Measurements from ENCODE around the gene TRERF1.
A peak's percentile ranks its signal among the peaks of the same experiment; 100 is the strongest.

Gene TRERF1

DNA sequence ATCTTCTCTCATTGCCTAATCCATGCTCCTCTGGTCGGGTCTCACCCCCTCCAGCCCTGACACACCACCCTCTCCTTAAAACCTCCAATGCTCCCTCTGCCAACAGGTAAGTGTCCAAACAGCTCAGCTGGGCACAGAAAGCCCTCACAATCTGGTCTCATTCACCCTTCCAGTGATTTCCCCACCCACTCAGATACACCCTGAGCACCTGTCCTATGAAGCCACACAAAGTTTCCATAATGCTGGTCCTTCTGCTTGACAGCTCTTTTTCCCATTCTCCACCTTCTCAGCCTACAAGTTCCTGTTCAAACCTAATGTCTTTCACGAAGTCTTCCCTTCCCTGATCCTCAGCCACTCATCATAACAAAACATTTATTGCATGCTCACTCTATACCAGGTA, 164.0 kb downstream of the TRERF1 start:
- H3K4me3 ChIP-seq (ENCODE audit: low read length) = no peak overlapping the region
- TF ChIP-seq, protein P1, sequence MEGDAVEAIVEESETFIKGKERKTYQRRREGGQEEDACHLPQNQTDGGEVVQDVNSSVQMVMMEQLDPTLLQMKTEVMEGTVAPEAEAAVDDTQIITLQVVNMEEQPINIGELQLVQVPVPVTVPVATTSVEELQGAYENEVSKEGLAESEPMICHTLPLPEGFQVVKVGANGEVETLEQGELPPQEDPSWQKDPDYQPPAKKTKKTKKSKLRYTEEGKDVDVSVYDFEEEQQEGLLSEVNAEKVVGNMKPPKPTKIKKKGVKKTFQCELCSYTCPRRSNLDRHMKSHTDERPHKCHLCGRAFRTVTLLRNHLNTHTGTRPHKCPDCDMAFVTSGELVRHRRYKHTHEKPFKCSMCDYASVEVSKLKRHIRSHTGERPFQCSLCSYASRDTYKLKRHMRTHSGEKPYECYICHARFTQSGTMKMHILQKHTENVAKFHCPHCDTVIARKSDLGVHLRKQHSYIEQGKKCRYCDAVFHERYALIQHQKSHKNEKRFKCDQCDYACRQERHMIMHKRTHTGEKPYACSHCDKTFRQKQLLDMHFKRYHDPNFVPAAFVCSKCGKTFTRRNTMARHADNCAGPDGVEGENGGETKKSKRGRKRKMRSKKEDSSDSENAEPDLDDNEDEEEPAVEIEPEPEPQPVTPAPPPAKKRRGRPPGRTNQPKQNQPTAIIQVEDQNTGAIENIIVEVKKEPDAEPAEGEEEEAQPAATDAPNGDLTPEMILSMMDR (conservative IDR thresholded peaks at IDR 0.05; ENCODE audit: low read length) = no peak
- no peak for DNase-seq (ENCODE audit: low read depth)

DNA sequence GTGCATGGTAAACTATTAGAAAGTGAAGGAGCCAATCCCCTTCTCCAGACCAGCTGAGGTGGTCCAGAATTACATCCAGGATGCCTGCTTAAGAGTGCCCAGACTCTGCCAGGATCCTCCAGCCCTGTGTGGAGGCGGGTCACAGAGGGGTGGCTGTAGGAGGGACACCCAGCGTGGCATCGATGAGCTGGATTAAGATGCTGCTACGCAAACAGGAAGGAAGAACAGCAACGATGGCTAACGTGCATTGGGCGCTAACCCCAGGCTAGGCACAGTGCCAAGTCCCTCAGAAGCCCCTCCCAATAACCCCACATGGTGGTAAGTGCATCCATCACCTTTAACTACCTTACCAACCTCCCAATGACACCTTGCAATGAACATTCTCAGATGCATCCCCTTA, 170.2 kb downstream of the TRERF1 start:
- no peak for DNase-seq (ENCODE audit: low read depth)
- TF ChIP-seq, protein P1 (conservative IDR thresholded peaks at IDR 0.05; ENCODE audit: low read length) = no peak
- H3K4me3 ChIP-seq (ENCODE audit: low read length) = no peak overlapping the region

DNA sequence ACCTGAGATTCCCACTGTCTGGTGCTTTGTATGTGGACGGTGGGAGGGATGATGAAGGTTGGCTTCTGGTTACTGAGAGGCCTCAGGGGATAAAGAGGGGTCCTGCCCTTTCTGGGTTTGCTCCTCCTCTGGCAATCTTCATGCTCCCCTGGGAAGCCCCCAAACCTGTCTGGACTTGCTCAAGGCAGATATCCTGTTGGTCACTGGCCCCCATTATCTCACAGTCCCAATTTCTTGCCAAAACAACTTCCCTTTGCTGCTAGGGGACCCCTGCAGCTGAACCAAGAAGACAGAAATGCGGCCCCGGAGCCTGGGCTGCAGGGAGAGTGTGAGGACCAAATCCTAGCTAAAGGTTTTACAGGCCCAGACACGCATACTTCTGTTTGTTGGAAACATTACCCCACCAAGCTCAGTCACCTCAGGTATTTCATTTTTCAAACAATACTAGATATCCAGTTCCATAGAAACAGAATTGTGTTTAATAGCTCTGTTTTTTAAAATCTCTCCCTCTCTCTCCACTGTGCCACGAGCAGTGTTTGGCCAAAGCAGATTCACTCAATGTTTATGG, 170.7 kb downstream of the TRERF1 start:
- TF ChIP-seq, protein P1 (conservative IDR thresholded peaks at IDR 0.05; ENCODE audit: low read length) = no peak
- DNase-seq (ENCODE audit: low read depth) = no peak
- H3K4me3 ChIP-seq (ENCODE audit: low read length) = no peak overlapping the region

DNA sequence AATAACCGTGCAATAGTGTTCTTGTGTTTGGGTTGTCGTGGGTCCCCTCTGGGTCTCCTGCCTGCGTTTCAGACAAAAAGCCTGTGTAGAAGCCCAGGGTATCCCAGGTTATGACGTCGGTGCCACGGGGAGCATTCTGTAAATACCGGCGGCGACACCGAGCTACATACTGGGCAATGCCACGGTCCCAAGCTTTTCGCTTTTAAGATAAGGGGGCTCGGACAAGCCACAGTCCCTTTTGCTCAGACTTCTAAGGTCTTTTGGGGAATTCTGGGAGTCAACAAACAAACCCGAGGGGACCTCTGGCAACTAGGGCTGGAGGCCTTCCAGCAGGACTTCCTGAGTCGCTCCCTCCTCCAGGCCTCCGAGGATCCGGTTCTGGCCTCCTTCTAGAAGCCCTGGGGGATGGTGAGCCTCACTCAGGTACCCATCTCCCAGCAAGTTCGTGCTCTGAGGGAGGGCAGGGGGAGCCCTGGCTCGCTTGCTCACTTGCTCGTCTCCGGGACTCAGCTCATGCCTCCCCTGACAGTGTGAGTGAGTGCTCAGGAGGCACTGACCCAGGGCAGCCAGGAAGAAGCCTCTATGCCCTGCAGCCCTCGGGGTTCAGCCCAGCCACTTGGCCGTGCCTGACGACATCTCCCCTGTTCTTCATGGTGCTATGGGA, 171.6 kb downstream of the TRERF1 start:
- peak; percentile 38 for DNase-seq (ENCODE audit: low read depth)
- no peak overlapping the region for H3K4me3 ChIP-seq (ENCODE audit: low read length)
- TF ChIP-seq, protein P1 (conservative IDR thresholded peaks at IDR 0.05; ENCODE audit: low read length) = no peak

DNA sequence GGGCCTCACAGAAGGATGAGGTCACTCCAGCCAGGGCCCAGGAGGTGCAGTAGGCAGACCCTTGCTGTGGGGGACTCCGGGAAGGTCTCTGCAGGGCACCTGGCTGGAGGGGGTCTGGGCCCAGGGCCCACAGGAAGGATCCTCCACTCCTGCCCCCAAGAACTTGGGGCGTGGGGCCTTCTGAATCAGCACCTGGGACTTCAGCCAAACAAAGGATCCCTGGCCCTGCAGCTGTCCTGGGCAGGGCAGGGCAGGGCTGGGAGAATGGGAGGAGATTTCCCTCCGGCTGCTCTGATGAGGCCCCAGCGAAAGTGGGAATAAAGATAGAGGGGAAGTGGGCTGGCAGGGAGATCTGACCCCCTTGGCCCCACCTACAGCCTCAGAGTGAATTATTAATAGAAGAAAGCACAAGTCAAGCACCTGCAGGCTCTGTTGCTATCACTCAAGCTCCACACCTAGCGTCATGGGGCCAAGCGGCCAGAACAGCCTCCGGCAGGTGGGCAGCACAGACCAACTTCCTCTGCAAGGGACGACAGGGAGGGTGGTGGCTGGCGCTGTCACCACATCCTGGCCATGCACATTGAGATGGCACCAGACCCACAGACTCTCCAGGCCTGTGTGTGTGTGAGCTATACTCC, 172.5 kb downstream of the TRERF1 start:
- H3K4me3 ChIP-seq (ENCODE audit: low read length) = no peak overlapping the region
- DNase-seq (ENCODE audit: low read depth) = peak; percentile 56
- TF ChIP-seq, protein P1 (conservative IDR thresholded peaks at IDR 0.05; ENCODE audit: low read length) = no peak

DNA sequence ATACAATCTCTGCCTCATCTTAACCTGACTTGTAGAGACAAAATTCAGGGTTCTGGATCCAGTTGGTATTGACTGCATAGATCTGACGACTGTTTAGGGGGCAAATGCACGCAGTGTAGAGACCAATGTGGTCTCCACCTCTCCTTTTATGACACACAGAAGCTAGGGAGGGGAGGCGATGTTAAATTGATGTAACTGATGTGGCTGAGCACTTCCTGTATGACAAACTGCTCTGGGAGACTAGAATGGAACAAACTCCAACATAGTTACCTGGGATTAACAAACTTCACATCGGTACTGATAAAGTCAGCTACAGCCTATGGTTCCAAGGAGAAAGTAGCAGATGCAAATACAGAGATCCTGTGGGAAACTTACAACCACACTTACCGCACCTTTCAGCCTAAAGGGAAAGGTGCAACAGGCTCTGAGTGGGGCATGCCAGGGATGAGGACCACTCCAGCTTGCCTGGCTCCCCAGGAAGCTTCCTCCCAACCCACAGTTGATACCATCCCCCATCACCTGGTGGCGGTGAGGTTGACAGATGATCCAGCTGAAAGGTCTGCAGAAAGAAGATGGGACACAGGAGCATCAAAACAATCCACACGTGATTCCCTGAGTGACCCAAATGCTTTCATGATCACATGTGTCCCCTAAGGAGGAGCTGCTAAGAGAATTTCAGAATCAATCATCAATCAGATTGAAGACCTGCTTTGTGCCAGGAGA, 173.4 kb downstream of the TRERF1 start:
- no peak for DNase-seq (ENCODE audit: low read depth)
- H3K4me3 ChIP-seq (ENCODE audit: low read length) = no peak overlapping the region

More for the DNA sequence above, 173.4 kb downstream of the TRERF1 start:
- TF ChIP-seq, protein P1 (conservative IDR thresholded peaks at IDR 0.05; ENCODE audit: low read length) = no peak
